Measurements from ENCODE around the gene QPRT.

- TF ChIP-seq CTCF (conservative IDR thresholded peaks at IDR 0.05 in 1 of 2, IDR thresholded peaks at IDR 0.05 in 1 of 2; ENCODE audit: extremely low read depth in 1 of 2, insufficient read depth in 1 of 2, low read depth in 1 of 2, low read length in 2 of 2) (no peak), EZH2 (IDR thresholded peaks at IDR 0.05; ENCODE audit: borderline replicate concordance, low read length) (no peak)
These were observed 66.3 kb downstream of the QPRT start for GRCh38 chr16:29745121-29745852.

All from mammary epithelial cell (primary cell).